Measurements from ENCODE around the gene NACC1. TPM values are rescaled to one million over a fixed set of nuclear protein-coding genes. Genes with fewer than 3 reads are reported as not detected.

The NACC1 gene
- total and polyA plus RNA-seq, 9 donors = 12.9 to 23.4 (median 19.1) TPM

- Histone ChIP-seq H3K27ac (ENCODE audit: low read length) (peak overlapping the region; percentile 95), H3K9me3 (replicated peaks; ENCODE audit: control insufficient read depth, low read depth, low read length) (no peaks in the 10 kb centered on the region), H3K4me3 (ENCODE audit: low read length) (peak overlapping the region; percentile 95), H3K27me3 (ENCODE audit: control insufficient read depth, insufficient read depth, low read length) (peaks cover 2% of the 10 kb centered on the region), H3K4me1 (ENCODE audit: control insufficient read depth, insufficient read depth, low read length) (peaks cover 41% of the 10 kb centered on the region), H3K36me3 (ENCODE audit: control insufficient read depth, insufficient read depth, low read length) (peaks cover 4% of the 10 kb centered on the region)
- DNase-seq = peak; percentile 77
- under 1% methylated on average over 59 of the region's 69 CpGs for WGBS (ENCODE audit: insufficient coverage)
Measured at GRCh38 chr19:13153569-13154240, 35.6 kb downstream of the NACC1 start.

GRCh38 chr19:13154241-13154778 lies 36.2 kb downstream of the NACC1 start:
- peaks cover 36% of the 10 kb centered on the region for H3K4me1 ChIP-seq (ENCODE audit: control insufficient read depth, insufficient read depth, low read length)
- peak; percentile 95 for DNase-seq
- 2% methylated on average over 11 of the region's 21 CpGs for WGBS (ENCODE audit: insufficient coverage)
- no peaks in the 10 kb centered on the region for H3K9me3 ChIP-seq (replicated peaks; ENCODE audit: control insufficient read depth, low read depth, low read length)
- H3K4me3 ChIP-seq (ENCODE audit: low read length) = peak overlapping the region; percentile 95
- H3K36me3 ChIP-seq (ENCODE audit: control insufficient read depth, insufficient read depth, low read length) = peaks cover 4% of the 10 kb centered on the region
- H3K27ac ChIP-seq (ENCODE audit: low read length) = peak overlapping the region; percentile 95
- peaks cover 2% of the 10 kb centered on the region for H3K27me3 ChIP-seq (ENCODE audit: control insufficient read depth, insufficient read depth, low read length)

GRCh38 chr19:13154911-13155471 lies 36.9 kb downstream of the NACC1 start:
- DNase-seq = peak; percentile 81
- peak overlapping the region; percentile 95 for H3K27ac ChIP-seq (ENCODE audit: low read length)
- WGBS (ENCODE audit: insufficient coverage) = 8% methylated on average over 17 of the region's 24 CpGs

GRCh38 chr19:13155472-13156359 lies 37.7 kb downstream of the NACC1 start:
- H3K27me3 ChIP-seq (ENCODE audit: control insufficient read depth, insufficient read depth, low read length) = peaks cover 2% of the 10 kb centered on the region
- DNase-seq = peak; percentile 88
- peaks cover 4% of the 10 kb centered on the region for H3K36me3 ChIP-seq (ENCODE audit: control insufficient read depth, insufficient read depth, low read length)
- H3K27ac ChIP-seq (ENCODE audit: low read length) = peak overlapping the region; percentile 95
- peak overlapping the region; percentile 95 for H3K4me3 ChIP-seq (ENCODE audit: low read length)
- 3% methylated on average over 20 of the region's 55 CpGs for WGBS (ENCODE audit: insufficient coverage)
- H3K4me1 ChIP-seq (ENCODE audit: control insufficient read depth, insufficient read depth, low read length) = peaks cover 32% of the 10 kb centered on the region
- H3K9me3 ChIP-seq (replicated peaks; ENCODE audit: control insufficient read depth, low read depth, low read length) = no peaks in the 10 kb centered on the region

More at GRCh38 chr19:13154911-13155471, 36.9 kb downstream of the NACC1 start:
- H3K4me3 ChIP-seq (ENCODE audit: low read length) = peak overlapping the region; percentile 95
- peaks cover 32% of the 10 kb centered on the region for H3K4me1 ChIP-seq (ENCODE audit: control insufficient read depth, insufficient read depth, low read length)
- H3K9me3 ChIP-seq (replicated peaks; ENCODE audit: control insufficient read depth, low read depth, low read length) = no peaks in the 10 kb centered on the region
- peaks cover 2% of the 10 kb centered on the region for H3K27me3 ChIP-seq (ENCODE audit: control insufficient read depth, insufficient read depth, low read length)
- peaks cover 4% of the 10 kb centered on the region for H3K36me3 ChIP-seq (ENCODE audit: control insufficient read depth, insufficient read depth, low read length)

GRCh38 chr19:13159713-13160112 lies 41.6 kb downstream of the NACC1 start:
- no CpG with 5 or more reads among the region's 3 CpGs for WGBS (ENCODE audit: insufficient coverage)
- Histone ChIP-seq H3K27me3 (ENCODE audit: control insufficient read depth, insufficient read depth, low read length) (no peaks in the 10 kb centered on the region), H3K27ac (ENCODE audit: low read length) (no peak overlapping the region), H3K4me3 (ENCODE audit: low read length) (no peak overlapping the region), H3K9me3 (replicated peaks; ENCODE audit: control insufficient read depth, low read depth, low read length) (no peaks in the 10 kb centered on the region), H3K4me1 (ENCODE audit: control insufficient read depth, insufficient read depth, low read length) (peaks cover 41% of the 10 kb centered on the region), H3K36me3 (ENCODE audit: control insufficient read depth, insufficient read depth, low read length) (no peaks in the 10 kb centered on the region)
- DNase-seq = no peak

- no peaks in the 10 kb centered on the region for H3K36me3 ChIP-seq (ENCODE audit: control insufficient read depth, insufficient read depth, low read length)
- H3K27me3 ChIP-seq (ENCODE audit: control insufficient read depth, insufficient read depth, low read length) = no peaks in the 10 kb centered on the region
- H3K27ac ChIP-seq (ENCODE audit: low read length) = no peak overlapping the region
- DNase-seq = no peak
- no peaks in the 10 kb centered on the region for H3K9me3 ChIP-seq (replicated peaks; ENCODE audit: control insufficient read depth, low read depth, low read length)
- WGBS (ENCODE audit: insufficient coverage) = 86% methylated on average over 1 of the region's 1 CpG
- H3K4me3 ChIP-seq (ENCODE audit: low read length) = no peak overlapping the region
- H3K4me1 ChIP-seq (ENCODE audit: control insufficient read depth, insufficient read depth, low read length) = peaks cover 40% of the 10 kb centered on the region
Measured at GRCh38 chr19:13160557-13160956, 42.5 kb downstream of the NACC1 start.

- H3K4me3 ChIP-seq (ENCODE audit: low read length) = peak overlapping the region; percentile 37
- DNase-seq = peak; percentile 99
- H3K27me3 ChIP-seq (ENCODE audit: control insufficient read depth, insufficient read depth, low read length) = no peaks in the 10 kb centered on the region
- peaks cover 46% of the 10 kb centered on the region for H3K4me1 ChIP-seq (ENCODE audit: control insufficient read depth, insufficient read depth, low read length)
- no peaks in the 10 kb centered on the region for H3K9me3 ChIP-seq (replicated peaks; ENCODE audit: control insufficient read depth, low read depth, low read length)
- H3K36me3 ChIP-seq (ENCODE audit: control insufficient read depth, insufficient read depth, low read length) = no peaks in the 10 kb centered on the region
- H3K27ac ChIP-seq (ENCODE audit: low read length) = peak overlapping the region; percentile 98
- 1% methylated on average over 48 of the region's 58 CpGs for WGBS (ENCODE audit: insufficient coverage)
Measured at GRCh38 chr19:13162724-13163608, 44.9 kb downstream of the NACC1 start.

GRCh38 chr19:13163609-13164342 lies 45.7 kb downstream of the NACC1 start:
- H3K9me3 ChIP-seq (replicated peaks; ENCODE audit: control insufficient read depth, low read depth, low read length) = no peaks in the 10 kb centered on the region
- H3K36me3 ChIP-seq (ENCODE audit: control insufficient read depth, insufficient read depth, low read length) = no peaks in the 10 kb centered on the region
- no peaks in the 10 kb centered on the region for H3K27me3 ChIP-seq (ENCODE audit: control insufficient read depth, insufficient read depth, low read length)
- peak overlapping the region; percentile 98 for H3K27ac ChIP-seq (ENCODE audit: low read length)
- peaks cover 47% of the 10 kb centered on the region for H3K4me1 ChIP-seq (ENCODE audit: control insufficient read depth, insufficient read depth, low read length)
- peak; percentile 89 for DNase-seq
- 4% methylated on average over 16 of the region's 20 CpGs for WGBS (ENCODE audit: insufficient coverage)
- peak overlapping the region; percentile 35 for H3K4me3 ChIP-seq (ENCODE audit: low read length)
